GM13976 (cell line): ENCODE results near the gene CALM3.

ENCODE experiments used
- DNase-seq: peaks from one replicate; pipeline ENCODE4 v3.0.0; 2012; ENCODE audit warnings: low spot score
- in situ Hi-C: fragments of 300-500 bp; cut with MboI; formaldehyde crosslinking; loops from one replicate; pipeline ENCODE4 v1.12.0; 2022; ENCODE audit warnings: low sequenced_read_pairs, mixed read lengths, inconsistent platforms; ENCODE audit not compliant: unreplicated experiment
- TF ChIP-seq, protein P1 (sequence below): IDR thresholded peaks from 2 replicates; pipeline ENCODE4 v1.5.1; 2012; ENCODE audit warnings: borderline replicate concordance, mild to moderate bottlenecking; ENCODE audit not compliant: insufficient read depth; ENCODE audit errors: extremely low read depth, missing control alignments, control extremely low read depth

Gene CALM3

DNA sequence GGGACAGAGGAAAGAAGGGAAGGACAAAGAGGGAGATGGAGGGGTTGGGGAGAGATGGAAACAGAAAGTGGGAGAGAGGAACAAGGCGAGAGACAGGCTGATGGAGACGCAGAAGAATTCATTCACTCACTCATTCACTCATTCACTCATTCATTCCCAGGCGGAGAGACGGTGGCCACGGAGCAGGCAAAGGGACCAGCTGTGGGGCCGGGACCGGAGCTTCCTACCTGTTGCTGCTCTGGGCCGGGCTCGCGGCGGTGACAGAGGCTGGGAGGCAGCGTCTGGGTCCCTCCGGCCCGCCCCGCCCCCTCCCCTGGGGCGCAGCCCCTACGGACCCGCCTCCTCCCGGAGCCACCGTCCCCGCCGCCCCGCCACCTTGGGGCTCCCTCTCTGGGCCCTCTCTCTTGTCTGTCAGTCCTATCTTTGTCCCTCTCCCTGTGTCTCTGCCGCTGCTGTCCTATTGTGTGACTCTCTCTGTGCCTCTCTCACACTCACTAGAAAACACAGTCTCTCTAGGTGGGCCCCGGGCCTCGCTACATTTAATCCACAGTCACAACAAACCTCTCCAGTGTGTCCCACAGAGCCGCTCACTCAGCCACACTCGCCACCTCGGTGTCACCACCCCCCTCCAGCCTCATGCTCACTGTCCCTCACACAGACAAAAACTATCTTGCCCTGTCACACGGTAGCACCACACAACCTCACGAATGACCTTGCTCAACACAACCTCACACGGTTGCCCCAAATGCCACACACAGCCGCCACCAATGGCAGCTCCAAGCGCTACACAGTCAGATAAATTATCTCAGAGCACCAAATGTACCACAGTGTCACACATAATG is 35.0 kb downstream of the CALM3 start, which contains the start of gene GNG8:
Gene GNG8, minus strand, starts transcription at position 283 of the 842 bp plus-strand sequence. CDS start 1,520 bp downstream, outside the sequence.
- in situ Hi-C loops: no loop called here
- TF ChIP-seq, protein P1, sequence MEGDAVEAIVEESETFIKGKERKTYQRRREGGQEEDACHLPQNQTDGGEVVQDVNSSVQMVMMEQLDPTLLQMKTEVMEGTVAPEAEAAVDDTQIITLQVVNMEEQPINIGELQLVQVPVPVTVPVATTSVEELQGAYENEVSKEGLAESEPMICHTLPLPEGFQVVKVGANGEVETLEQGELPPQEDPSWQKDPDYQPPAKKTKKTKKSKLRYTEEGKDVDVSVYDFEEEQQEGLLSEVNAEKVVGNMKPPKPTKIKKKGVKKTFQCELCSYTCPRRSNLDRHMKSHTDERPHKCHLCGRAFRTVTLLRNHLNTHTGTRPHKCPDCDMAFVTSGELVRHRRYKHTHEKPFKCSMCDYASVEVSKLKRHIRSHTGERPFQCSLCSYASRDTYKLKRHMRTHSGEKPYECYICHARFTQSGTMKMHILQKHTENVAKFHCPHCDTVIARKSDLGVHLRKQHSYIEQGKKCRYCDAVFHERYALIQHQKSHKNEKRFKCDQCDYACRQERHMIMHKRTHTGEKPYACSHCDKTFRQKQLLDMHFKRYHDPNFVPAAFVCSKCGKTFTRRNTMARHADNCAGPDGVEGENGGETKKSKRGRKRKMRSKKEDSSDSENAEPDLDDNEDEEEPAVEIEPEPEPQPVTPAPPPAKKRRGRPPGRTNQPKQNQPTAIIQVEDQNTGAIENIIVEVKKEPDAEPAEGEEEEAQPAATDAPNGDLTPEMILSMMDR: no peak
- no peak for DNase-seq

DNA sequence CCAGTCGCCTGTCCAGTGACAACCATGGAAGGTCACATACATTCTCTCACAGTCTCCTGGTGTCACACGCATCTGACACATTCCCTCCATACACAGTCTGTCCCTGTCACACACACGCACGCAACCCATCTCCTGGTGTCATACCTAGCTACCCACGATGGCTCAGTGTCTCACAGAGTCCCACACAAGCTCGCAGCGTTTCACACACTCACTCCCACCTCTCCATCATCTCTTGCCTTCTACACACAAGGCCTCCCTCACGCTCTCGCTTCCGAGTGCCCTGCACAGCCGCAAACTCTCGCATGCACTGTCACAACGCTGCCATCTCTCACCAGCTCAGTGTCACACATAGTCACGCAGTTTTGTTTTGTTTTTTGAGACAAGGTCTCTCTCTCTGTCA is 36.1 kb downstream of the CALM3 start:
- TF ChIP-seq, protein P1: no peak
- in situ Hi-C loops: no loop called here
- DNase-seq: no peak

DNA sequence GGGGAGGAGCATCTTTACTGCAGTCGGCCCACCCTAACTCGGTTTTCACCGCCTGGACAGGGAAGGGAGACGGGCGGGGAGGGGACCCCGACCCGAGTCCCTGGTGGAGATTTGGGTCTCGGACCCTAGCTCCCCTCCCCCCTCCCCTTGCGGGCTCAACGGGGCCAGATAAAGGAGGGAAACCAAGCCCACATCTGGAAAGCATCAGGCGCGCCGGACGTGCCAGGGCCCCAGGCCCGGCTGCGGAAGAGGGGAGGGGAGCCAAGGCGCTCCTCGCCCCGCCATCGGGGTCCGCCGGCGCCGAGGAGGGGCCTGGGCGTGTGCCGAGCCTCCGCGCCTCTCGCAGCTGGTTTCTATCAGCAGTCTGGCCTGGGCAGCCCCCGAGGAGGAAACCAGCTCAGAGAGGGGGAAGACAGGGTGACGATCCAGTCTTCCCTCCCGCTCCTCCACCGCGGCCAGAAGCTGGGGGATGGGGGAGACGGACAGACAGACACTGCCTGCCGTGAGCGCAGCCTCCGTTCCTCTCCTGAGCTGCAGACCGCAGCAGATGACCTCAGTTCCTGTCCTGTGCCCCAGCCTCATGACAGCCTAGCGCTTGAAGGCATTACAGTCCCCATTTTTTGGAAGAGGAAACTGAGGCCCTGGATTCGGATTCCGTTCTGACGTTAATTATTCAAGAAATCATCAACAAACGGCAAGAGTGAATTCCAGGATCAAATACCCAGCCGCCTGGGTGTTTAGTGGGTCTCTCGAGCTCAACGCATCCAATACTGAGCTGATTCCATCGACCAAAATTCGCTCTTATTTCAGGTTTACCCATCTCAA is 38.4 kb downstream of the CALM3 start:
- peak; percentile 58 for DNase-seq
- in situ Hi-C loops: no loop called here
- TF ChIP-seq, protein P1: no peak

DNA sequence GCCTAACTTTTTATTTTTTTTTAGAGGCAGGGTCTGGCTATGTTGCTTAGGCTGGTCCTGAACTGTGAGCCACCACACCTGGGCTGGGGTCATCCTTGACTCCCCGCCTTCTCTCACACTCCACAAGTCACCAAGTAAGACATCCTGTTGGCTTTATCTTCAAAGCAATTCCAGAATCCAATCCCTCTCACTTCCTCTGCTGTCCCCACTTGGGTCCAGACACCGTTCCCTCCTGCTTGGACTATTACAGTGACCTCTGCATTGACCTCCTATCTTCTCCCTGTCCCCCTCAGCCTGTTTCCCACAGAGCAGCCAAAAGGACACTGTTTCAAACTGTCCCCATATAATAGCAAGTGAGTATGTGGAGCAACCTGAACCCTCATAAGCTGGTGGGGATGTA is 39.5 kb downstream of the CALM3 start:
- TF ChIP-seq, protein P1: no peak
- DNase-seq: no peak
- in situ Hi-C loops: no loop called here

DNA sequence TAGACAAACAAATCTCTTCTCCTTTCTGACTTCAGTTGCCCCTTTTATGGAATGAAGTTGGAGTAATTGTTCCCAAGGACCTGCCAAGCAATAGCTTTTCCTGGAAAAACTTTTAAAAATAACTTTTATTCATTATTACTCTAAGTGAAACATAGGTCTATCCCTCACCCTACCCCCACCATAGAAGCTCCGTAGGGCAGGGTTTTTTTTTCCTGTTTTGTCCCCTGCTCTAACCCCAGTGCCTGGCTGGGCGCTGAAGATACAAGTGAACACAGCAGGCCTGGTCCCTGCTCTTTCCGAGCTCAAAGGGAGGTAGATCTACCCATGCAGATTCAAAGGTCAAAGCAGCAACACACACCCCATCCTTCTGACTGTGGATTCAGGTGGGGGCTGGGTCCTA is 43.6 kb downstream of the CALM3 start:
- no peak for DNase-seq
- TF ChIP-seq, protein P1: no peak
- in situ Hi-C loops: no loop called here

DNA sequence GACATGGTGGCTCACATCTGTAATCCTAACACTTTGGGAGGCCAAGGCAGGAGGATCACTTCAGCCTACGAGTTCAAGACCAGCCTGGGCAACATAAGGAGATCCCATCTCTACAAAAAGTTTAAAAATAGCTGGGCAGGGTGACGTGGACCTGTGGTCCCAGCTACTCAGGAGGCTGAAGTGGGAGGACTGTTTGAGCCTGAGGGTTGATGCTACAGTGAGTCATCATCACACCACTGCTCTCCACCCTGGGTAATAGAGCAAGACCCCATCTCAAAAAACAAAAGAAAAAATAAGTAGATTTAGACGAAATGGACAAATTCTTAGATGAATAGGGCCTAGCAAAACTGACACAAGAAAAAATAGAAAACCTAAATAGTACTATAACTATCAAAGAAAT is 45.3 kb downstream of the CALM3 start:
- in situ Hi-C loops: no loop called here
- no peak for DNase-seq
- TF ChIP-seq, protein P1: no peak
